Measurements from ENCODE around the gene CHRNA7.

GRCh38 chr15:32131803-32132202 is 101.5 kb downstream of the CHRNA7 start:
- TF ChIP-seq CTCF (IDR thresholded peaks at IDR 0.05; ENCODE audit: insufficient read depth, low read length), result no peak
- TF ChIP-seq POLR2AphosphoS5 (IDR thresholded peaks at IDR 0.05; ENCODE audit: low read depth), result no peak
- TF ChIP-seq REST (IDR thresholded peaks at IDR 0.05; ENCODE audit: insufficient replicate concordance, low read depth), result no peak

All from HL-60 (cell line).